Vagina (tissue), 2 donors: ENCODE data around the gene SAFB.

Source experiments
- POLR2A ChIP-seq, 2 donors: fragments of 450-650 bp; IDR thresholded peaks; one replicate each; pipeline ENCODE4 v1.6.1; 2017; ENCODE audit warnings: antibody characterized with exemption in 2 of 2, mild to moderate bottlenecking in 2 of 2, moderate library complexity in 2 of 2
- TF ChIP-seq, protein P1 (sequence below), 3 experiments: fragments of 450-650 bp in 2 of 3; fragments of 200-600 bp in 1 of 3; sonication (generic) in 1 of 3; IDR thresholded peaks; one replicate each; pipeline ENCODE4 v1.5.1; 2017 to 2019; ENCODE audit warnings: antibody characterized with exemption in 3 of 3, mild to moderate bottlenecking in 2 of 3, moderate library complexity in 2 of 3

GRCh38 chr19:5676105-5676771 lies 53.4 kb downstream of the SAFB start:
- TF ChIP-seq, protein P1, sequence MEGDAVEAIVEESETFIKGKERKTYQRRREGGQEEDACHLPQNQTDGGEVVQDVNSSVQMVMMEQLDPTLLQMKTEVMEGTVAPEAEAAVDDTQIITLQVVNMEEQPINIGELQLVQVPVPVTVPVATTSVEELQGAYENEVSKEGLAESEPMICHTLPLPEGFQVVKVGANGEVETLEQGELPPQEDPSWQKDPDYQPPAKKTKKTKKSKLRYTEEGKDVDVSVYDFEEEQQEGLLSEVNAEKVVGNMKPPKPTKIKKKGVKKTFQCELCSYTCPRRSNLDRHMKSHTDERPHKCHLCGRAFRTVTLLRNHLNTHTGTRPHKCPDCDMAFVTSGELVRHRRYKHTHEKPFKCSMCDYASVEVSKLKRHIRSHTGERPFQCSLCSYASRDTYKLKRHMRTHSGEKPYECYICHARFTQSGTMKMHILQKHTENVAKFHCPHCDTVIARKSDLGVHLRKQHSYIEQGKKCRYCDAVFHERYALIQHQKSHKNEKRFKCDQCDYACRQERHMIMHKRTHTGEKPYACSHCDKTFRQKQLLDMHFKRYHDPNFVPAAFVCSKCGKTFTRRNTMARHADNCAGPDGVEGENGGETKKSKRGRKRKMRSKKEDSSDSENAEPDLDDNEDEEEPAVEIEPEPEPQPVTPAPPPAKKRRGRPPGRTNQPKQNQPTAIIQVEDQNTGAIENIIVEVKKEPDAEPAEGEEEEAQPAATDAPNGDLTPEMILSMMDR (IDR thresholded peaks at IDR 0.05), result no peak
- TF ChIP-seq POLR2A (IDR thresholded peaks at IDR 0.05), result no peak
